Fibroblast of upper back skin (primary cell): ENCODE data around the gene LPAR3.

Experiments used
- DNase-seq: peaks from one replicate; pipeline ENCODE4 v3.0.0-alpha.2; 2013

The LPAR3 gene

DNA sequence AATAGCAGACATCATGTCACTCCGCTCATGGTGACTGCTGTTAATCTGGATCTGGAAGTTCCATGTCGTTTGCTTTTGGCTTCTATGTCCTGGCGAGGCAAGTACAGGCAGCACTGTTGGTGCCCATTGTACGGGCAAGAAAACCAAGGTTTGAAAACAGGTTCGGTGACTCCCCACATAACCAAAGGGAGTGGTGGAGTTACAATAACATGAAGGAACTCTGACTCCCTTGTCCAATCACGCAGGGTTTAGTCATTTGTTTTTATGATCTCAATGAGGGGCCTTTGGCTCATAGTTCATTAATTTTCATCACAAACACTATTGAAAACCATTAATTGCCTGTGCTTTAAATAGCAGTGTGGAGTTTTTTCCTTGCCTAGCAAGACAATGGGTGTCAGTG lies 119.8 kb downstream of the LPAR3 start:
- DNase-seq = no peak

DNA sequence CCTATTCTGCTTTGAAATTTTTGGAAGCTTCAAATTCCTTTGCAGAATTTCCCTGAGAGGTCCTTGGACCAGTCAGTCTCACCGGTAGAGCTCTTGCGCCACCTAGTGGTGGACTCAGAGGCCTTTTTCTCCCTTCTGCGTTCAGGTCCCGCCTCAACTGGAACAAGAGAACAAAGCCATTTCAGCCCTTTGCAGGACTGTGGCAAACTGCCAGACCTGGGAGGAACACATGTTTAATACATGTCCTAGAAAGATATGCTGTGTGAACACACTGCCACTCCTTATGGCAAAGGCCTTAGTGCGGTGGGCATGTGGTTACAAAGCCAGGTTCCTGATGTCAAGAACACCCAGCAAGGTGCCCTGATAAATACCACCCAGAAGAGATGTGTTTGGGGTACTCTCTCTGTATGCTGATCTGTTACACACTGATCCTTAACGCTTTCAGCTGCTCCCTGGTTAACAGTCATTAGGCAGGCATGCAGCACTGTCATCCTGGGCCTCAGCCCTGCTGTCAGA lies 120.5 kb downstream of the LPAR3 start:
- peak; percentile 79 for DNase-seq

- DNase-seq = no peak
Measured at GRCh38 chr1:84771895-84772294, 121.1 kb downstream of the LPAR3 start.

- DNase-seq = no peak
Measured at GRCh38 chr1:84770481-84770880, 122.5 kb downstream of the LPAR3 start.

DNA sequence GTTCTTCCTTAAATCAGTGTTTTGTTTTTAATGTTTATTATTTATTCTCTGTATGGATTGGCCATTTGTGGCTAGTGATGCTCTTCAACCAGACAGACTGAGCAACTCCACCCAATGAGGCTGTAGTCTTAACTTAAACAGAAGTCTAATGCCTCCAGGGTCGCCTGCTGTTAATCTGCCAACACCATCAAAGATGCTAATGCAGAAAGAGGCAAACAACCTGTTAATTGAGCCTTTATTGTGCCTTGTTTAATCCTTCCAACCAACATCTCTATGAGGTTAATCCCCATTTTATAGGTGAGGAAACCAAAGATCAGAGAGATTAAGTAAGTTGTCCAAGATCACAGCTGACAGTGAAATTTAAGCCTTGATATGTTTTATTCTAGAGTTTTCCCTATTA lies 123.4 kb downstream of the LPAR3 start:
- DNase-seq = no peak

- DNase-seq = no peak
Measured at GRCh38 chr1:84768634-84769033, 124.4 kb downstream of the LPAR3 start.

GRCh38 chr1:84763912-84764680 lies 128.9 kb downstream of the LPAR3 start:
- DNase-seq = no peak

DNA sequence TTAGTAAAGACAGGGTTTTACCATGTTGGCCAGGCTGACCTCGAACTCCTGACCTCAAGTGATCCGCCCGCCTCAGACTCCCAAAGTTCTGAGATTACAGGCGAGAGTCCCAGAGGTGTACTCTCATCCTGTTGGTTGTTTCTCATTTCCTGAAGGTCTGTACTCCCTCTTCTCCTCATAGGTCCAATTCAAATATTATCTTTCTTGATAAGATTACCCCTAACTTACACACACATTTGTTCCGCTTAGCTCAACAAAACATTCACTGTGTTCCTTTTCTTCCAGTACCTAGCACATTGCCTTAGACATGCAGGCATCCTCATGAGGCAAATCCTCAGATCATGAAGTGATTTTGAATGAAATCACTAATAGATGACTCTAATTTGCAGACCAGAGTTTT lies 130.3 kb downstream of the LPAR3 start:
- no peak for DNase-seq
